Kasumi-1 (cell line): Measurements from ENCODE around the gene IKZF3.
"Not testable (repeated sequence)": the region's sequence is repeated elsewhere in the genome, so short reads cannot be mapped to it uniquely, and the experiment has no call there.

Source experiments
- DNase-seq, 2 experiments: peaks; one replicate each; lab custom pipeline; 2025; lab: John Stamatoyannopoulos, UW

Gene IKZF3

DNA sequence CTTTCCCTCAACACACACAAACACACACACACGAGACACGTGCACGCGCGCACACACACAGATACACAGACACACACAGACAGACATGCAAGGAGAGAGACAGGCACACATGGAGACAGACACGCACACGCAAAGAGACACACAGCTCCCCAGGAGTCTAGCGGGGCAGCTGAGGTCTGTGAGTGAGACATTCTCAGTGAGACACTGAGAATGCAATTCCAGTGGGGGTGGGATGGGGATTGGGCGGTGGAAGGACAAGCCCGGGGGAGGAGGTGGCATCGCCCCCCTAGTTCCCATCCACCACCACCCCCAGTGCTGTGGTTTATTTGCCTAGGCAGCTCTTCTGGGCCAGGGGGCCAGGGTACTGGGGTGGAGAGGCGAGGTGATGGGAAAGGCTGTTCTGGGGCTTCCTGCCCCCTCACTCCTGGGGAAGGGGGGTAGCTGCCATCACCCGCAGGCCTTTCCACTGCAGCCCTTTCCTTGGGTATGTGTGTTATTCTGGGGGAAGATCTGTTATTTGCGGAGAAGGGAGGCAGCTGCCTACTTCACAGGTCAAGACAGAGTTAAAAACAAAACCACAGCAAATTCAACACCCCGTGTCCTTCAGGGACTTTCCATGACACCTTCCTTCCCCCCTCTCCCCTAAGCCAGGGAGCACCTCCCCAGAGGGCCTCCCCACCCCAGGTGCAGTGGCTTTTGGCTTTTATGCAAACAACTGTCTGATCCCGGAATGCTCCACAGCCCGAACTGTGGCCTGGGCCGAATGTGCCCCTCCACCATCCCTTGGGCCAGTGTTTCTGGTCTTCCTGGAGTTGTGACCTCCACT is 108.3 kb downstream of the IKZF3 start:
- peak in 1 of 2 experiments; percentile 4 for DNase-seq

DNA sequence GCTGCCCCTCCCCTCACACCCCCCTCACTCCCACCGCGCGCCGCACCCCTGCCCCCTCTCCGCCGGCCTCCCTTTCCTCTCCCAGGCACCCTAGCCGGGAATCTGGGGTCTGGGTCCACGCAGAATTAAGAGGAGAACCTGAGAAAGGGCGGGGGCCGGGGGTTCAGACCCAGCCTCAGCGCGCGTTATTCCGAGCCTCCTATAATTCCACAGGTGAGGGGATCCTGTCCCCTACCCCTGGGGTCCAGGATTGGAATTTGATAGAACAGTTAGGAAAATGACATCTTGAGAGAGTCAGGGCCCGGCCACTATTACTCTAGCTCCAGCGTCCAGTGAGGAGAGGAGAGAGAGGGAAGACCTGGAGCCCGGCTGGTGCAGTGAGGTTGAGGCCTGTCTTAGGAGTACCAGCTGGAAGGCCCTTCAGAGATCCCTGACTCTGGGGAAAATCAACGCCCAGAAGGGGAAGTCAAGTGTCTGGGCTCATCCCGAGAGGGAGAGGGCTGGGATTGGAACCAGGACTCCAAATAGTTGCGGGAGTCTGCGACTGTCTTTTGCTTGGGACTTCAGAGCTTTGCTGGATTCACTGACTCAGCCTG is 109.1 kb downstream of the IKZF3 start:
- no peak for DNase-seq

GRCh38 chr17:39754161-39754957 is 109.8 kb downstream of the IKZF3 start:
- DNase-seq = peak; percentile 92

- peak; percentile 42 to 50 for DNase-seq
Observed at GRCh38 chr17:39753514-39754160, 110.5 kb downstream of the IKZF3 start.

DNA sequence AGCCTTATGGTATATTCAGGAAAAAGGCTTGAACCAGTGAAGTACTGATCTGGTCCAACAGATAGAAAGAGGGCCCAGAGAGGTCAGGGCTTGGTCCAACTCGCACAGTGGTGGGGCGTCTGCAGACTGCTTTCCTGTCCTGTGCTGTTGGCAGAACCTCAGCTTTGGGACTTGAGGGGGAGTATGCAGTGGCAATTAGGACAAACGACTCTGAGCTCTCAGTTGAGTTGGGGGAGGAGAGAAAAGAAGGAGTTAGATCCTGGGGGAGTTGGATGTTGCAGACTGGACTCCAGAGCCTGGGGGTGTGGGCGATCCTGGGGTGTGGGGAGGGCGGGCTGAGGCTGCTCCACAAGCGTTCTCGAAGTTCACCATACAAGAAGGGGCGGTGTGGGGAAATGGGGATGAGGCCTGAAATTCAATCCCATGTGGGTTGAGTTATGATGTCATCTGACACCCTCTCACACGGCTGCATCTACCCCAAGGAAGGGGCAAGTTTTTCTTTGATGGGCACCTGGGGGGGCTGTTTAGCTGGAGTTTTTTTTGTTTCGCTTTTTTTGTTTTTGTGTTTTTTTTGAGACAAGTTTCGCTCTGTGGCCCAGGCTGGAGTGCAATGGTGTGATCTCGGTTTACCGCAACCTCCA is 111.8 kb downstream of the IKZF3 start:
- DNase-seq = no peak

DNA sequence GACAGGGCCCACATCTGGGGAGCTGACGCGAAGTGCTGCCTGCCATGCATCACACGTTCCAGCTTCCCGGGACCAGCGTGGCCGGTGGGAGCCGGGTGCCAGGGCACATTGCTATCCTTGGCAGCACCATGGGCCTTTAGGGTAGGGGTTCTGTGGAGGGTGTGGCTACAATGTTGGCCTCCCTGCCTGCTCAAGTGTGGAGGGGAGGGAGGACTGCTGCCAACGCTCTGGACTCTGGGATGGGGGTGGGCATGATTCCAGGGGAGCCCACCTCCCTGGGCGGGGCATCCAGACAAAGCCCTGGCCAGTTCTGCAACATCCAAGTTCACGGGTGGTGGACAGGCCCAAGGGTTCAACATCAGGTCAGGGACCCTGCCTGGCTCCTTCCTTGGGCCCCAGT is 112.5 kb downstream of the IKZF3 start:
- DNase-seq = no peak

DNA sequence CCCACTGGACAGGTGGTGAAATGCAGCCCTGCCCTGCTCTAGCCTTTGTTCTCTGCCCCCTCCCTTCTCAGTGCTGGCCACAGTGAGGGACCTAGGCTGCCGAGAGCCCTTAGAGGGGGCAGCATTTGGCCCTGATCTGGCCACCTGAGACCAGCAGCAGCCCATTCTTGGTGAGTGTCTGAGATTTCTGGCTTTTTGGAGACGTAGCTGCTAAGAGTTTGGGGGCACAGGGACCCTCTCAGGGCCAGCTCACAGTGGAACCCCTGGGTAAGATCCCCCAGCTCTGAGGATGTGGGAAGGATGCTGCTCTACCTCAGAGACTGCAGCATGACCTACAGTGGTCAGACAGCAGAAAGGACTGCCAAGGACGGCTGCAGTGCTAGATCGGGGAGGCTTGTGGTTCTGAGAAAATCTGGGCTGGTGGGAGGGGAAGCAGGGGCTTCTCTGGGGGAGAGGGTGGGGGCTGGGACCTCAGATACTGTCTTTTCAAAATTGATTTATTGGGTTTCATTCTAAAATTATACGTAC is 113.0 kb downstream of the IKZF3 start:
- DNase-seq = no peak

DNA sequence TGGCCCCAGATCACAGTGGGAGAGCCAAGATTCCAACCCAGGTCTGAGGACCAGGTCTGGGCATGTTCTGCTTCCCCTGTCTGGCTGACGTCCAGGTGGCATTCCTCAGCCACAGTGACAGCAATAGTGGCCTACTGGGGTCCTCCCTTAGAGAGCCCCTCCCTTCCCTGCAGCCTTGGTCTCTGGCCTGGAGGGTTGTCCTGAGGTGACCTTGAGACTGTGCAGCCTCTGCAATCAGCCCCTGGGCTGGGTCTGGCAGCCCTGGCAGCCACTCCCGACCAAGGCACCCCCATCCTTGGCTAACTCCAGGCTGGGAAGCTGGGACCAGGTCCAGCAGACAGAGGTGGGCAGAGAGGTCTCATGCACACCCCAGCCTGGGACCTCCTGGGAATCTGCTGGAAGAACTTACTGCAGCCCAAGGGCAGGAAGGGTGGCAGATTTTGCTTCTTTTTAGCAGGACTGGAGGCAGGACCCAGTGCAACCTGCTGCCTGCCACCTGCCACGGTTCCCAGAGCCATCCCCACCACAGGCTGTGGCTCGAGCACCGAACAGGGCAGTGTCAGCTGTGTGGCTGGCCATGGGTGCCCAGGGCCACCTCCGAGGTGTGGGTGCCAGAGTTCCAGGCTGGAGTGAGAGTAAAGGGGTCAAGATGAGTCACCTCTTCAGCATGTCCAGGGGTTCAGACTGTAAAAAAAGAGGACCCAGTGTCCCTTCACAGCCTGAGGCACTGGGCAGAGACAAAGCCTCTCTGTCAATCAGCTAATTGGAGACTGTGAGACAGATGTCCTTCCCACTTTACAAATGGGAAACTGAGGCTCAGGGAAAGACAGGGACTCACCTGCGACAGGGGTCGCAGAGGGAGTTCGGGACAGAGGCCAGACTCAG is 113.7 kb downstream of the IKZF3 start:
- DNase-seq = no peak

DNA sequence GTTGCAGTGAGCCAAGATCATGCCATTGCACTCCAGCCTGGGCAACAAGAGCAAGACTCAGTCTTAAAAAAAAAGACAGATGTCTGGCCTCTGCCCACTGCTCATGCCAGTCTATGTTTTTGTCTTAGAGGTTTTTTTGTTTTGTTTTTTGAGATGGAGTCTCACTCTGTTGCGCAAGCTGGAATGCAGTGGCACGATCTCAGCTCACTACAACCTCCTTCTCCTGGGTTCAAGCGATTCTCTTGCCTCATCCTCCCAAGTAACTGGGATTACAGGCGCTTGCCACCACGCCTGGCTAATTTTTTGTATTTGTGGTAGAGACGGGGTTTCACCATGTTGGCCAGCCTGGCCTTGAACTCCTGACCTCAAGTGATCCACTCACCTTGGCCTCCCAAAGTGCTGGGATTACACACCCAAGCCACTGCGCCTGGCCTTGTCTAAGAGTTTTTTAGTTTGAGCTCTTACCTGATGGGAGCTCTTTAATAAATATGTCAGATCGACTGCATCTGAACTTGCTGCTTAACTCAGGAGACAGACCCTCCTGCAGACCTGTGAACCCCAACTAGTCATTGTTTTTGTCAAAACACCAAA is 115.6 kb downstream of the IKZF3 start:
- DNase-seq = not testable (repeated sequence)

DNA sequence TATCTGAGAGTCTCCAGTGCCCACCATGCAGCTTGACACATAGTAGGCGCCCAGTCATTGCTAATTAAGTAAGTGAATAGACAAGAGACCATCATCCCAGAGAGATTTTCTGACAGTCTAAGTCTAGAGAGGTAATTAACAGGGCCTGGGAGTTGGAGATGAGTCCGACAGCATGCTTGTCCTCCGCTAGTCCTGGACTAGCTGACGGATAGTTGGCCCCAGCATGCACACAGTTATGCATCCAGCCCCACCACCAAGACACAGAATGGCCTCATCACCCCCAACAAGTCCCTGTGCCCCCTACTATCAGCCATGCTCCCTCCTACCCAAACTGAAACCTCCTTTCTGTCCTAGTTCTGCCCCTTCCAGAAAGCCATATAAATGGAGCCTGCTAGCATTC is 116.4 kb downstream of the IKZF3 start:
- no peak for DNase-seq

DNA sequence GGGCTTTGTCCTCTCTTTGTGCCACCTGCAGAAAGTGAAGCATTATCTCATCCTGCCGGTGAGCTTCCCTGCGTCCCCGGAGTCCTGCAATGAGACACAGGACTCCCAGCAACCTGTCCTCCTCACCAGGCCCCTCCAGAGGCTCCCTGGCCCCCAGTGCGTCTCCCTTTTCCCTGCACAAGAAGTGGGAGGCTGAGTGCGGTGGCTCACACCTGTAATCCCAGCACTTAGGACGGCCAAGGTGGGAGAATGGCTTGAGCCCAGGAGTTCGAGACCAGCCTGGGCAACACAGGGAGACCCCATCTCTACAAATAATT is 118.0 kb downstream of the IKZF3 start:
- no peak for DNase-seq

DNA sequence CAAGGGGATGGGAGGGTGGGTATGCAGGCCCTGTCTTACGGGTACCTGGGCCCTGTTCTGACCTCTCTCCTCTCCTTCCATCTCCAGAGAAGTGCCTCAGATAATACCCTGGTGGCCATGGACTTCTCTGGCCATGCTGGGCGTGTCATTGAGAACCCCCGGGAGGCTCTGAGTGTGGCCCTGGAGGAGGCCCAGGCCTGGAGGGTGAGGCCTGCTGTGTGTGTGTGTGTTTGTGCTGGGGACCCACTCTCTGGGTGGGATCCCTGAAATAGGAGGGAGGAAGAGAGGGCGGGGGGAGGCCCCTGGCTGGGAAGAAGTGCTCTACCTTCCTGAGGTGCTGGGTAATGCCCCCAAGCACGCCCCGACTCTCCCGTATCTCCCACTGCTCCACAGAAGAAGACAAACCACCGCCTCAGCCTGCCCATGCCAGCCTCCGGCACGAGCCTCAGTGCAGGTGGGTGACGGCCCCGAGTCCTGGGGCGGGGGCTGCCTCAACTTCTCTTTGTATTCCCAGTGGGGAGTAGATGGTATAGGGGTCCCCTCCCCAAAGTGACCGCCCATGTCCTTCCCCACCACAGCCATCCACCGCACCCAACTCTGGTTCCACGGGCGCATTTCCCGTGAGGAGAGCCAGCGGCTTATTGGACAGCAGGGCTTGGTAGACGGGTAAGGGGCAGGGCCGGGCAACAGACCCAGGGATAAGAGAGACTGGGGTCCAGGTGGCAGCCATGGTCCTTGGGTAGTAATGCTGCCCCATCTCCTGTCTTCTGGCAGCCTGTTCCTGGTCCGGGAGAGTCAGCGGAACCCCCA is 118.6 kb downstream of the IKZF3 start:
- no peak for DNase-seq

DNA sequence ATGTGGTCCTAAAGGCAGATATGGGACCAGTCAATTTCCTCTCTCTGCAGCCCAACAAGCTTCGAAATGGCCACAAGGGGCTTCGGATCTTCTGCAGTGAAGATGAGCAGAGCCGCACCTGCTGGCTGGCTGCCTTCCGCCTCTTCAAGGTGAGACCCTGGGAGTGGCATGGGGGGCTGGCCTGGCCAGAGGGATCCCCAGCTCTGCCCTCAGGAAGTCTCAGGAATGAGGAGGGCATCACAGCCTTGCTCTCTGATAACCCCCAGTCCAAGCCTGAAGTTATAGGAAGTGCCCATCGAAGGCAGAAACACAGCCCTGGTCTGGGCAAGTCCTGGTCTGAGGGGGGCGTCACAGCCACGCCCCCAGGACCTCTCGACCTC is 119.3 kb downstream of the IKZF3 start:
- DNase-seq = no peak

- DNase-seq = no peak
Observed at GRCh38 chr17:39744075-39744835, 119.9 kb downstream of the IKZF3 start.

GRCh38 chr17:39742856-39743436 is 121.2 kb downstream of the IKZF3 start:
- DNase-seq = no peak

- no peak for DNase-seq
Observed at GRCh38 chr17:39742126-39742855, 121.8 kb downstream of the IKZF3 start.

DNA sequence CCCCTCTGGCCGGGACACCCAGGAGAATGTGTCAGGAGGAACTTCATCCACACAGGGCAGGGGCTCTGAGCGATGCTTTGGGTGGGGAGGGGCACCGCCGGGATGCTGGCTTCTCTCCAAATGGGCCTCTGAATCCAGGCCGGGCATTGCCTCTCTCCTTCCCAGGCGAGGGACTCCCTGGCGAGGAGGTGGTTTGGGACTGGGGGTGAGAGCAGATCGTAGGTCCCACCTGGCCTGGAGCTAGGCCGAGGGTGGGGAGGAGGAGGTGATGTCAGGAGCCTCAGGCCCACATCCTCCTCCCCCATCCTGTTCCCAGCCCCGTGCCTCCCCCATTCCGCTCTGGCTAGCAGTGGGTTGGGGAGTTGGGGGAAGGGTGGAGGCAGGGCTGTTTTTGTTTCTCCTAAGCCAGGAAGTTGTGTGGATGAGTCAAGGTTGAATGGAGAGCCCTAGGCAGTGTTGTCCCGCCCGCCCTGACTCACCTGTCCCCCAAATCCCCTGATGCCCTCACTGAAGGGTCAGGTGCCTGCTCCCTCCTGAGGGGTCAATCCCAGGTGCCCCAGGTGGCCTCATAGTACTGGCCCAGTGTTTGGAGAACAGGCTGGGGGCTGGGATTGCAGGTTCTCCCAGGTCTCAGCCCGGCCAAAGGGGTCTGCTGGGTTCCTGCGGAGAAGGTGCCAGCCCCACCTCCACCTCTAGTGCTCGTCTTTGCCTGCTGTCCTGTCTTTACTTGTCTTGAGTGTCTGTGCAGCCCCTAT is 123.6 kb downstream of the IKZF3 start:
- no peak for DNase-seq
